Endothelial cell of umbilical vein (primary cell): Measurements from ENCODE around the gene CAMK2D.

Experiments used
- EZH2 ChIP-seq: IDR thresholded peaks from 2 replicates; pipeline ENCODE4 v1.6.1; 2012; ENCODE audit warnings: borderline replicate concordance, low read depth, mild to moderate bottlenecking, moderate library complexity, low read length, inconsistent platforms; ENCODE audit not compliant: severe bottlenecking
- POLR2A ChIP-seq: IDR thresholded peaks from 2 replicates; pipeline ENCODE4 v1.6.1; 2012; ENCODE audit warnings: low read depth, mild to moderate bottlenecking, control low read depth, low read length

DNA sequence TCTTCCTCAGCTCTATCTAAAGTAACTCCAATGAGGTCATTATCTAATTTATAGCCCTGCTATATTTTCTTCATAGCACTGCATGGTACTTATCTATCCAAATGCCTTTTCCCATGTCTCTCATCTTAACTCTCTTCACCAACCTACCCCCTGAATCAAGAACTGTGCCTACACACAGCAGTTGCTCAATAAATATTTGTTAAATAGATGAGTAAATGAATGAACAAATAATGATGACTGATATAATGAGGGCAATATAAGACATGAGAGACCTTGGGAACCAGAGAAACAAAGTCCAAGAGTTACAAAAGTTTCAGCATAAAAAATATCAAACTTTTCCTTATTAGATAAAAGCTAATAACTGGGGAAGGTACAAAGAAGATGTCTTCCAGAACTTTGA, 19.6 kb downstream of the CAMK2D start:
- no peak for TF ChIP-seq POLR2A
- no peak for TF ChIP-seq EZH2
